Lung (tissue), 12 donors: ENCODE data around the gene EPB41L5. TPM values are rescaled to one million over a fixed set of nuclear protein-coding genes. Genes with fewer than 3 reads are reported as not detected.

Source experiments
- ATAC-seq: fragments of 200-7000 bp; cut with Tn5 transposase; one replicate; pipeline ENCODE4 v1.9.1; 2020; ENCODE audit warnings: moderate number of reproducible peaks; ENCODE audit not compliant: insufficient read depth, low FRiP score
- DNase-seq, 3 donors: peaks; one replicate each; pipeline ENCODE4 v3.0.0-alpha.2; 2013 to 2017
- H3K27ac ChIP-seq, 2 donors: one replicate each; pipeline ENCODE4 v1.5.1; 2013; ENCODE audit warnings: mild to moderate bottlenecking in 2 of 2, moderate library complexity in 2 of 2, control low read depth in 1 of 2, inconsistent platforms in 1 of 2, low read depth in 1 of 2, low read length in 1 of 2
- H3K27me3 ChIP-seq, 3 donors: one replicate each; pipeline ENCODE4 v1.5.1; 2013; ENCODE audit warnings: low read length in 2 of 3; ENCODE audit not compliant: control insufficient read depth in 3 of 3, insufficient read depth in 3 of 3
- H3K36me3 ChIP-seq, 4 donors: one replicate each; pipeline ENCODE4 v1.5.1; 2013; ENCODE audit warnings: low read length in 4 of 4, mild to moderate bottlenecking in 1 of 4, moderate library complexity in 1 of 4; ENCODE audit not compliant: control insufficient read depth in 4 of 4, insufficient read depth in 4 of 4
- H3K4me1 ChIP-seq, 5 donors: one replicate each; pipeline ENCODE4 v1.5.1; 2013; ENCODE audit warnings: low read length in 5 of 5, mild to moderate bottlenecking in 2 of 5, moderate library complexity in 1 of 5; ENCODE audit not compliant: control insufficient read depth in 5 of 5, insufficient read depth in 5 of 5
- H3K4me3 ChIP-seq: one replicate; pipeline ENCODE4 v1.5.1; 2013; ENCODE audit warnings: mild to moderate bottlenecking, control low read depth, moderate library complexity
- H3K9ac ChIP-seq, 2 donors: one replicate each; pipeline ENCODE4 v1.5.1; 2013; ENCODE audit warnings: low read length in 2 of 2, control low read depth in 1 of 2; ENCODE audit not compliant: insufficient read depth in 1 of 2
- H3K9me3 ChIP-seq, 4 donors: one replicate each; pipeline ENCODE4 v1.5.1; 2013; ENCODE audit warnings: low read length in 3 of 4, mild to moderate bottlenecking in 1 of 4, moderate library complexity in 1 of 4; ENCODE audit not compliant: control insufficient read depth in 4 of 4, insufficient read depth in 3 of 4
- WGBS, 2 donors: extraction: QIAGEN DNeasy Blood & Tissue Kit; methylation state at CpG; one replicate each; pipeline ENCODE4 v1.1.7; 2013; 5-methylcytosine and 5-hydroxymethylcytosine counted together
- polyA plus RNA-seq, 2 donors: library from polyadenylated mRNA; stranded (reverse); fragments of 200-250 nt; gene quantifications; one replicate each; pipeline ENCODE4 v1.2.1, GENCODE V29; 2013
- total RNA-seq, 2 donors: library from RNA; depleted of rRNA in 1 of 2; stranded (reverse); fragments of >200 nt in 1 of 2; gene quantifications; one replicate each; pipeline ENCODE4 v1.2.1, GENCODE V29; 2014 to 2021
- TF ChIP-seq, protein P1 (sequence below): IDR thresholded peaks from 2 replicates; pipeline ENCODE4 v1.5.1; 2012; ENCODE audit warnings: mild to moderate bottlenecking; ENCODE audit errors: control extremely low read depth, extremely low read depth
- donor health status: control.
- donor health status: control.
- donor health status: Bipolar disorder and iron deficiency.
- donor health status: healthy.
- donor health status: DM: yes; HTN: yes; CAD: no.

Gene EPB41L5
- total and polyA plus RNA-seq, 4 donors, result 14.7 to 101 (median 31.3) TPM

DNA sequence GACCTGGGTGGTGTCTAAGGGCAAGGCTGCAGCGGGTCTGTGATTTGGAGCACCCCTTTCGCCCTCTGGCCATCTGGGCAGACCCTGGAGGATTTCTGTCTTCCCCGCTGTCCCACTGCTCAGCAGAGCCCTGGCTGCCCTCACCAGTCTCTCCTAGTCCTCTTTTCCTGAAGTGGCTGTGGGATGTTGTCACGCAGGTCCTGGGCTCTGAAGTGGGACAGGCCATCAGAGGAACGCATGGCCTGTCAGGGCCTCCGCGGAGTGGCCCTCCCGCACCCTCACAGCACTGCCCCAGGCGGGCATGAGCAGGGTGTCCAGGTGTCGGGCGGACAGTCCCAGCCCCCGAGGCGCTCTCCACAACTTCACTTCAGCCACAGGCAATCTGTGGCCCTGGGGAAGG is 211.4 kb downstream of the EPB41L5 start:
- ATAC-seq, result no peak
- no peak overlapping the region for H3K27ac ChIP-seq
- peaks cover 3 to 17% (median 5%) of the 10 kb centered on the region in 5 donors for H3K4me1 ChIP-seq
- 87 to 96% methylated on average over 13 of the region's 13 CpGs for WGBS, 2 donors
- peaks cover 0 to 19% (median 2%) of the 10 kb centered on the region in 4 donors for H3K36me3 ChIP-seq
- peaks cover 0 to 2% (median 2%) of the 10 kb centered on the region in 3 donors for H3K27me3 ChIP-seq
- no peak overlapping the region for H3K4me3 ChIP-seq
- H3K9me3 ChIP-seq, result peaks cover 0 to 8% (median 1%) of the 10 kb centered on the region in 4 donors
- TF ChIP-seq, protein P1, sequence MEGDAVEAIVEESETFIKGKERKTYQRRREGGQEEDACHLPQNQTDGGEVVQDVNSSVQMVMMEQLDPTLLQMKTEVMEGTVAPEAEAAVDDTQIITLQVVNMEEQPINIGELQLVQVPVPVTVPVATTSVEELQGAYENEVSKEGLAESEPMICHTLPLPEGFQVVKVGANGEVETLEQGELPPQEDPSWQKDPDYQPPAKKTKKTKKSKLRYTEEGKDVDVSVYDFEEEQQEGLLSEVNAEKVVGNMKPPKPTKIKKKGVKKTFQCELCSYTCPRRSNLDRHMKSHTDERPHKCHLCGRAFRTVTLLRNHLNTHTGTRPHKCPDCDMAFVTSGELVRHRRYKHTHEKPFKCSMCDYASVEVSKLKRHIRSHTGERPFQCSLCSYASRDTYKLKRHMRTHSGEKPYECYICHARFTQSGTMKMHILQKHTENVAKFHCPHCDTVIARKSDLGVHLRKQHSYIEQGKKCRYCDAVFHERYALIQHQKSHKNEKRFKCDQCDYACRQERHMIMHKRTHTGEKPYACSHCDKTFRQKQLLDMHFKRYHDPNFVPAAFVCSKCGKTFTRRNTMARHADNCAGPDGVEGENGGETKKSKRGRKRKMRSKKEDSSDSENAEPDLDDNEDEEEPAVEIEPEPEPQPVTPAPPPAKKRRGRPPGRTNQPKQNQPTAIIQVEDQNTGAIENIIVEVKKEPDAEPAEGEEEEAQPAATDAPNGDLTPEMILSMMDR, result no peak
- H3K9ac ChIP-seq, result no peak overlapping the region
- no peak for DNase-seq

DNA sequence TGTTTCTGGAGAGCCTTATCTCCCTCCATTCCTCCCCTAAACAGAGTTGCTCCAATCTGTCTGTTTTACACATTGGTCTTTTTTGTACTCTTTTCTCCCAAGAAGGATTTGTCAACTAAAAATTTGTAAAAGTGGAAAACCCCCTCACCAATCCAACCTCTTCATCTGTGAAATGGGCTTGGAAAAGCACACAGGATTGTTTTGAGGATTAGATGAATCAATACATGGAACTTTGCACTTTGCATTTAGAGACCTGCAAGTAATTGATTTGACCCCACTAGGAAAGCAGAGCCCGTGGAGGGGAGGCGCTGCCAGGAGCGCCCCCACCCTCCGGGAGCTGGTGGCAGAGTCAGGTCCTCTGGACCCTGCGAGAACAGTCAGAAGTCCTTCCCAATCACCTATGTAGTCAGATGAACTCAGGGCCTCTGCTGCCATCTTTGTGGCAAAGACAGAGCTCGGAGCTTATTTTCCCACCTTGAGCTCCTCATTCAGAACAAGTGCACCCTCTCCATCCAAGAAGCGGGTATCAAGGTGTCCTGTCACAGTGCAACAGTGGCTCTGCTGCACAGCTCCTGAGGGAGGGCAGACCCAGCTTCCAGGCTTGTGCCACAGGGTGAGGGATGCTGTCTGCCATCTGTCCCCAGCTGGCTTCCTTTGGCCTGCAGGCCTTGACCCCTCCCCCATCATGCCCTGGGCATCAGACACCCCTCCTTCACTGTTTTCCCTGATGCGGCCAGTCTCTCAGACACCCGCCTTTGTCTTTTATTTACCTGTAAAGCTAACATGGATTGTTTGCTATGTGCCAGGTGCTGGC is 212.1 kb downstream of the EPB41L5 start:
- H3K4me1 ChIP-seq, result peaks cover 3 to 17% (median 5%) of the 10 kb centered on the region in 5 donors
- 96% methylated on average over 9 of the region's 9 CpGs for WGBS, 2 donors
- H3K27me3 ChIP-seq, result peaks cover 0 to 2% (median 2%) of the 10 kb centered on the region in 3 donors
- peaks cover 0 to 14% (median 2%) of the 10 kb centered on the region in 4 donors for H3K36me3 ChIP-seq
- TF ChIP-seq, protein P1, result no peak
- H3K9me3 ChIP-seq, result peaks cover 0 to 8% (median 1%) of the 10 kb centered on the region in 4 donors
- no peak for DNase-seq
- no peak overlapping the region for H3K9ac ChIP-seq
- H3K4me3 ChIP-seq, result no peak overlapping the region
- no peak for ATAC-seq
- H3K27ac ChIP-seq, result no peak overlapping the region

DNA sequence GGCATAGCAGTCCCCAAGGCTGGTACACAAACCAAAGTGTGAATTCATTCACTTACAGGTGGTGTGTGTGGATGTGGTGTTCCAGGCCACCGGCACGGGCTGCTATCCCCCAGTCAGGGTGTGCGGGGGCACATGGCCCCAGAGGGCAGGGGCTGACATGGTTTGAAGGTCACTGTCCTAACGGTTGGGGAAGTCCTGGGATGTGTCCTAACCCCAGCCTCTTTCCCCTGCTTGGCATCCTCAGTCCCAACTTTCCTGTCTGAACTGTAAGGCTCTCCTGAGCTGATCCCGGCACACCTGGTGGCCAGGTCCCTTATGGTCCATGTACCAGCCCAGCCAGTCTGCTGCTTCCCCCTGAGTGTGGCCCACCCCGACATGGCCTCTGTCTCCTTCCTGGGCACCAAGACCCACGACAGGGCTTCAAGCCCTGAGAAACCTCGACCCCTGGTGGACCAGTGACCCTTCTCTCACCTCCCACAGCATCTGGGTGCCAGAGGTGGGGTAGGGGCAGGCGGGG is 212.7 kb downstream of the EPB41L5 start:
- DNase-seq (no peak), ATAC-seq (no peak)
- Histone ChIP-seq H3K4me3 (no peak overlapping the region), H3K4me1 (peaks cover 3 to 17% (median 5%) of the 10 kb centered on the region in 5 donors), H3K9me3 (peaks cover 0 to 8% (median 1%) of the 10 kb centered on the region in 4 donors), H3K9ac (no peak overlapping the region), H3K36me3 (peaks cover 0 to 10% (median 1%) of the 10 kb centered on the region in 4 donors), H3K27me3 (peaks cover 0 to 2% (median 2%) of the 10 kb centered on the region in 3 donors), H3K27ac (no peak overlapping the region)
- TF ChIP-seq, protein P1, result no peak
- 87 to 92% methylated on average over 9 of the region's 9 CpGs for WGBS, 2 donors
